IMR-90 (cell line): ENCODE data around the gene PTN. TPM values are rescaled to one million over a fixed set of nuclear protein-coding genes. Genes with fewer than 3 reads are reported as not detected.

ENCODE experiments used
- ATAC-seq: fragments of 200-7000 bp; cut with Tn5 transposase; 2 replicates; pipeline ENCODE4 v1.9.1; 2020; ENCODE audit warnings: low read depth, mild to moderate bottlenecking, moderate library complexity
- BruUV-seq: library from RNA; stranded (reverse); fragments of 400-500 nt; replicated peaks from 2 replicates; lab custom pipeline; 2021; lab: Mats Ljungman, UMichigan
- CTCF ChIA-PET: fragments of 300-600 bp; formaldehyde crosslinking; extraction: SDS; loops from one replicate; lab custom pipeline; 2021; ENCODE audit warnings: antibody characterized with exemption; lab: Yijun Ruan, JAX
- POLR2A ChIA-PET: fragments of 300-600 bp; sonication (Branson Sonifier 250); formaldehyde crosslinking; loops from one replicate; lab custom pipeline; 2022; ENCODE audit warnings: antibody characterized with exemption; ENCODE audit not compliant: unreplicated experiment; lab: Charles Lee
- DNase-seq: peaks from one replicate; pipeline ENCODE4 v3.0.0; 2013
- H2AFZ ChIP-seq: replicated peaks from 2 replicates; pipeline ENCODE3; 2013; ENCODE audit warnings: low read length, mild to moderate bottlenecking; ENCODE audit not compliant: poor library complexity
- H2AK5ac ChIP-seq: 2 replicates; pipeline ENCODE4 v1.6.1; 2013; ENCODE audit warnings: low read depth, low read length, inconsistent platforms
- H2AK9ac ChIP-seq: replicated peaks from 2 replicates; pipeline ENCODE3; 2013; ENCODE audit warnings: mild to moderate bottlenecking, low read depth, low read length, moderate library complexity; ENCODE audit not compliant: poor library complexity
- H2BK120ac ChIP-seq: 2 replicates; pipeline ENCODE4 v1.6.1; 2013; ENCODE audit warnings: low read depth, low read length, inconsistent platforms
- H2BK15ac ChIP-seq: 3 replicates; pipeline ENCODE4 v1.6.1; 2013; ENCODE audit warnings: low read depth, low read length, inconsistent platforms
- H2BK20ac ChIP-seq: 2 replicates; pipeline ENCODE4 v1.6.1; 2013; ENCODE audit warnings: low read depth, mild to moderate bottlenecking, inconsistent platforms, low read length, moderate library complexity
- H2BK5ac ChIP-seq: 2 replicates; pipeline ENCODE4 v1.6.1; 2013; ENCODE audit warnings: mild to moderate bottlenecking, low read depth, low read length, inconsistent platforms; ENCODE audit not compliant: poor library complexity, severe bottlenecking
- H3K14ac ChIP-seq: replicated peaks from 2 replicates; pipeline ENCODE4 v1.6.1; 2013; ENCODE audit warnings: low read depth, low read length, inconsistent platforms
- H3K18ac ChIP-seq: 2 replicates; pipeline ENCODE4 v1.6.1; 2013; ENCODE audit warnings: low read depth, low read length, control low read depth
- H3K23ac ChIP-seq: 2 replicates; pipeline ENCODE4 v1.6.1; 2013; ENCODE audit warnings: low read depth, low read length, inconsistent platforms
- H3K27ac ChIP-seq: 2 replicates; pipeline ENCODE4 v1.5.1; 2013; ENCODE audit warnings: mild to moderate bottlenecking, control low read depth, low read length; ENCODE audit not compliant: insufficient read depth
- H3K27me3 ChIP-seq: 2 replicates; pipeline ENCODE4 v1.6.1; 2013; ENCODE audit warnings: low read length; ENCODE audit not compliant: control insufficient read depth, insufficient read depth
- H3K36me3 ChIP-seq: 2 replicates; pipeline ENCODE4 v1.6.1; 2013; ENCODE audit warnings: low read length, mixed read lengths; ENCODE audit not compliant: control insufficient read depth, insufficient read depth
- H3K4ac ChIP-seq: 2 replicates; pipeline ENCODE4 v1.6.1; 2013; ENCODE audit warnings: low read depth, low read length, inconsistent platforms
- H3K4me1 ChIP-seq: 2 replicates; pipeline ENCODE4 v1.6.1; 2013; ENCODE audit warnings: low read length, mixed read lengths; ENCODE audit not compliant: control insufficient read depth, insufficient read depth
- H3K4me2 ChIP-seq: 2 replicates; pipeline ENCODE4 v1.6.1; 2013; ENCODE audit warnings: low read depth, mild to moderate bottlenecking, control low read depth, low read length, moderate library complexity
- H3K4me3 ChIP-seq: 2 replicates; pipeline ENCODE4 v1.5.1; 2013; ENCODE audit warnings: low read depth, mild to moderate bottlenecking, control low read depth, low read length, moderate library complexity; ENCODE audit not compliant: insufficient read depth
- H3K56ac ChIP-seq: 2 replicates; pipeline ENCODE4 v1.6.1; 2013; ENCODE audit warnings: low read length, inconsistent platforms; ENCODE audit not compliant: insufficient read depth; ENCODE audit errors: extremely low read depth
- H3K79me1 ChIP-seq, 2 experiments: 2 replicates each; pipeline ENCODE4 v1.6.1; 2013; ENCODE audit warnings: low read length in 2 of 2, inconsistent platforms in 1 of 2, low read depth in 1 of 2
- H3K9ac ChIP-seq: 2 replicates; pipeline ENCODE4 v1.6.1; 2013; ENCODE audit warnings: low read depth, low read length, control low read depth
- H3K9me1 ChIP-seq: 2 replicates; pipeline ENCODE4 v1.6.1; 2013; ENCODE audit warnings: low read length, inconsistent platforms; ENCODE audit not compliant: insufficient read depth
- H3K9me3 ChIP-seq: 2 replicates; pipeline ENCODE4 v1.6.1; 2013; ENCODE audit warnings: low read length; ENCODE audit not compliant: control insufficient read depth, insufficient read depth
- H4K20me1 ChIP-seq: 2 replicates; pipeline ENCODE4 v1.6.1; 2013; ENCODE audit warnings: low read length, inconsistent platforms; ENCODE audit not compliant: insufficient read depth
- H4K5ac ChIP-seq: 2 replicates; pipeline ENCODE4 v1.6.1; 2013; ENCODE audit warnings: mild to moderate bottlenecking, low read depth, low read length, control low read depth
- H4K8ac ChIP-seq, 2 experiments: 2 replicates each; pipeline ENCODE4 v1.6.1; 2013; ENCODE audit warnings: low read depth in 2 of 2, low read length in 2 of 2, control low read depth in 1 of 2, inconsistent platforms in 1 of 2
- H4K91ac ChIP-seq: 2 replicates; pipeline ENCODE4 v1.6.1; 2013; ENCODE audit warnings: low read depth, low read length, inconsistent platforms; ENCODE audit not compliant: insufficient read depth
- BHLHE40 ChIP-seq: fragments of 150-350 bp; IDR thresholded peaks from 2 replicates; pipeline ENCODE4 v1.6.1; 2016; ENCODE audit warnings: mild to moderate bottlenecking, low read depth, low read length
- RFX5 ChIP-seq: IDR thresholded peaks from 2 replicates; pipeline ENCODE4 v1.8.0; 2012; ENCODE audit warnings: low read depth, mild to moderate bottlenecking, low read length, moderate library complexity
- WGBS, 2 experiments: methylation state at CpG; one replicate each; pipeline versions ENCODE4 v1.1.5 to v1.1.7; 2013; ENCODE audit warnings: missing lambda C conversion rate in 2 of 2; ENCODE audit not compliant: insufficient read length in 1 of 2; ENCODE audit errors: extremely low coverage in 2 of 2; 5-methylcytosine and 5-hydroxymethylcytosine counted together
- dilution Hi-C: fragments of 300-500 bp; cut with HindIII; formaldehyde crosslinking; loops from one replicate; pipeline ENCODE4 v1.14.3; 2018; ENCODE audit warnings: low sequenced_read_pairs; ENCODE audit not compliant: unreplicated experiment
- in situ Hi-C: fragments of 300-500 bp; cut with MboI; formaldehyde crosslinking; loops from 3 replicates; pipeline ENCODE4 v1.14.3; 2019; ENCODE audit warnings: low sequenced_read_pairs, inconsistent platforms, mixed read lengths
- intact Hi-C: fragments of 100-400 bp; cut with micrococcal nuclease; formaldehyde crosslinking; loops from 2 replicates; pipeline ENCODE4 v1.10.0; 2022
- polyA plus RNA-seq, 3 experiments: library from polyadenylated mRNA; depleted of rRNA; stranded (reverse); fragments of >200 nt; gene quantifications; 2 replicates each; pipeline ENCODE4 v1.2.3, GENCODE V29; 2012; ENCODE audit warnings: low replicate concordance in 1 of 3
- total RNA-seq: library from RNA; depleted of rRNA; stranded (reverse); fragments of >200 nt; gene quantifications from 2 replicates; pipeline ENCODE4 v1.2.3, GENCODE V29; 2012

PTN gene
- total and polyA plus RNA-seq, 2 of the 4 experiments (the other 2 are of a cell fraction) = 61.7 to 186 TPM

DNA sequence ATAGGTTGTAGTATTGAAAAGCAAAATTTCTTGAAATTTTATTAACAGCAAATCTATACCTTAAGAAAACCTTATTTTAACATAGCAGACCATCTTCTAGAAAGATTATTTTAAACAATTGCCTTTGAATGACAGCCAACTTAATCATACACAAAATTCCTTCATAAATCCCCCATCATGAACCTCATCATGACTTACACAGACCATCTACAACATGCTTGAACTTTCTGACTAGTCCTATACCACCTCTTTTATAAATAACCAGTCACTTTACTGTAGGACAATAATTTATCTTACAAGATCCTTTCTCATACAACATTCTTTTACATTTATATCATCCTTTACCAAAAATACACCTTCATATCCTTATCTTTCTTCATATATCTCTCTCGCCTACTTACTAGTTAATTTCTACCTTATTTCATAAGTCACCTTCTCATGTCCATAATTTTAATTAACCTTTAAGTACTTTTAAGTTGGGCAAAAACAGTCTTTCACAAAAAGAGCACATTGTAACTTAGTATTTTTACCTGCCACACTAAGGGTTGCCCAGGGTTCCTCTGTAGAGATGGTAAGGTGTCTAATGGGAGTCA, 16.6 kb upstream of the PTN start:
- intact Hi-C loops = no loop called here
- ATAC-seq (no peak), DNase-seq (no peak)
- Histone ChIP-seq H3K36me3 (no peaks in the 10 kb centered on the region), H4K5ac (no peak overlapping the region), H2BK120ac (no peak overlapping the region), H3K56ac (no peak overlapping the region), H2BK20ac (no peak overlapping the region), H3K4me3 (no peak overlapping the region), H4K20me1 (no peaks in the 10 kb centered on the region), H3K23ac (no peak overlapping the region), H3K4me2 (no peak overlapping the region), H2BK5ac (no peak overlapping the region), H2AK9ac (no peak overlapping the region), H3K9me1 (no peaks in the 10 kb centered on the region), H2AK5ac (no peak overlapping the region), H2AFZ (no peak overlapping the region), H3K18ac (no peak overlapping the region), H3K9ac (no peak overlapping the region), H3K14ac (no peak overlapping the region), H2BK15ac (no peak overlapping the region), H3K79me1 (no peaks in the 10 kb centered on the region), H3K4me1 (no peaks in the 10 kb centered on the region), H3K27me3 (no peaks in the 10 kb centered on the region), H3K4ac (no peak overlapping the region), H3K9me3 (peaks cover 22% of the 10 kb centered on the region), H4K8ac (no peak overlapping the region), H4K91ac (no peak overlapping the region), H3K27ac (no peak overlapping the region)
- ChIA-PET POLR2A (no interaction called here), CTCF (no interaction called here)
- dilution Hi-C loops = no loop called here
- no TSS peak for BruUV-seq
- 63% methylated on average over 1 of the region's 1 CpG; no CpG with 5 or more reads in 1 of the 2 experiments for WGBS, 2 experiments
- in situ Hi-C loops = no loop called here
- no peak for TF ChIP-seq BHLHE40
- no peak for TF ChIP-seq RFX5
